GM12872 (cell line): ENCODE measurements around the gene NELFCD.

Experiments used
- TF ChIP-seq, protein P1 (sequence below): IDR thresholded peaks from 3 replicates; pipeline ENCODE4 v1.5.1; 2011; ENCODE audit warnings: low read depth, mild to moderate bottlenecking, low read length, moderate library complexity; ENCODE audit not compliant: insufficient read depth

NELFCD gene

DNA sequence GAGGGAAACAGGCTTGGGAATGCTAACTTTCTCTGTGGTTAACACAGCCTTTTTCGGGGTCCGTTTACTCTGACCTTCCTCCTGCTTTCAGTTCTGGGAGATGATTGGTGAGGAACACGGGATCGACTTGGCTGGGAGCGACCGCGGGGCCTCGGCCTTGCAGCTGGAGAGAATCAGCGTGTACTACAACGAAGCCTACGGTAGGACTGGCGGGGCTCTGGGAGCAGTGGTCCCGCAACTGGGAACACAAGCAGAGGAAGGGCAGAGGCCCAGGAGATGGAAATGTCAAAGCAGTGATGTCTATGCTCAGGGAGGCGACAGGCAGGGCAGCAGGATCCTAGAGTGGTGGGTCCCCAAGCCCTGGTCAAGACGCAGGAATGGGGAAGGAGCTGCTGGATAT is 41.7 kb downstream of the NELFCD start:
- TF ChIP-seq, protein P1, sequence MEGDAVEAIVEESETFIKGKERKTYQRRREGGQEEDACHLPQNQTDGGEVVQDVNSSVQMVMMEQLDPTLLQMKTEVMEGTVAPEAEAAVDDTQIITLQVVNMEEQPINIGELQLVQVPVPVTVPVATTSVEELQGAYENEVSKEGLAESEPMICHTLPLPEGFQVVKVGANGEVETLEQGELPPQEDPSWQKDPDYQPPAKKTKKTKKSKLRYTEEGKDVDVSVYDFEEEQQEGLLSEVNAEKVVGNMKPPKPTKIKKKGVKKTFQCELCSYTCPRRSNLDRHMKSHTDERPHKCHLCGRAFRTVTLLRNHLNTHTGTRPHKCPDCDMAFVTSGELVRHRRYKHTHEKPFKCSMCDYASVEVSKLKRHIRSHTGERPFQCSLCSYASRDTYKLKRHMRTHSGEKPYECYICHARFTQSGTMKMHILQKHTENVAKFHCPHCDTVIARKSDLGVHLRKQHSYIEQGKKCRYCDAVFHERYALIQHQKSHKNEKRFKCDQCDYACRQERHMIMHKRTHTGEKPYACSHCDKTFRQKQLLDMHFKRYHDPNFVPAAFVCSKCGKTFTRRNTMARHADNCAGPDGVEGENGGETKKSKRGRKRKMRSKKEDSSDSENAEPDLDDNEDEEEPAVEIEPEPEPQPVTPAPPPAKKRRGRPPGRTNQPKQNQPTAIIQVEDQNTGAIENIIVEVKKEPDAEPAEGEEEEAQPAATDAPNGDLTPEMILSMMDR = no peak

DNA sequence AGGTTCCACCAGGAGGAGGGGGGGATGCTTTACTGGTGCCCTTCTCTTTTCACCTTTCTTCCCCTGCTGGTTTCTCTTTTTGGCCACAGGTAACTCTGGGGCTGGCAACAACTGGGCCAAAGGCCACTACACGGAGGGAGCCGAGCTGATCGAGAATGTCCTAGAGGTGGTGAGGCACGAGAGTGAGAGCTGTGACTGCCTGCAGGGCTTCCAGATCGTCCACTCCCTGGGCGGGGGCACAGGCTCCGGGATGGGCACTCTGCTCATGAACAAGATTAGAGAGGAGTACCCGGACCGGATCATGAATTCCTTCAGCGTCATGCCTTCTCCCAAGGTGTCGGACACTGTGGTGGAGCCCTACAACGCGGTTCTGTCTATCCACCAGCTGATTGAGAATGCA is 42.6 kb downstream of the NELFCD start:
- TF ChIP-seq, protein P1 = no peak

DNA sequence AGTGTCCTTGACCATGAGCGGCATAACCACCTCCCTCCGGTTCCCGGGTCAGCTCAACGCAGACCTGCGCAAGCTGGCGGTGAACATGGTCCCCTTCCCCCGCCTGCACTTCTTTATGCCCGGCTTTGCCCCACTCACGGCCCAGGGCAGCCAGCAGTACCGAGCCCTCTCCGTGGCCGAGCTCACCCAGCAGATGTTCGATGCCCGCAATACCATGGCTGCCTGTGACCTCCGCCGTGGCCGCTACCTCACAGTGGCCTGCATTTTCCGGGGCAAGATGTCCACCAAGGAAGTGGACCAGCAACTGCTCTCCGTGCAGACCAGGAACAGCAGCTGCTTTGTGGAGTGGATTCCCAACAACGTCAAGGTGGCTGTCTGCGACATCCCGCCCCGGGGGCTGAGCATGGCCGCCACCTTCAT is 43.1 kb downstream of the NELFCD start:
- TF ChIP-seq, protein P1 = no peak

DNA sequence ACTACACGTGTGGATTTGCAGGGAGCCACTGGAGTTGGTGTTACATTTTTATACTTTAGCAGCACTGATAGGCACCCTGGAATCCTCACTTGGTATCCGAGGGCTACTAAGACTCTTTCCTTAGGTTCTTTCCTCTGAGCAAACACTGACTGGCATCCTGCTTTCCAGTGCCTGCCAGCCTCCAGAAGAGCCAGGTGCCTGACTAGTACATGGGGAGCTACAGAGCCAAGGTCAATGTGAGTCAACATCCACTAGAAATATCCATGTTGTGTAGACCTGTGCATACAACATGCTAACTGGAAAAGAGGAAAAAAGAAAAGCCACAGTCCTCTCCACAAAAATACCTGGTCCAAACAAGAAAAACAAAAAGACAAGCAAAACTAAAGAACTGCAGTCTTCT is 44.0 kb downstream of the NELFCD start:
- TF ChIP-seq, protein P1 = no peak

DNA sequence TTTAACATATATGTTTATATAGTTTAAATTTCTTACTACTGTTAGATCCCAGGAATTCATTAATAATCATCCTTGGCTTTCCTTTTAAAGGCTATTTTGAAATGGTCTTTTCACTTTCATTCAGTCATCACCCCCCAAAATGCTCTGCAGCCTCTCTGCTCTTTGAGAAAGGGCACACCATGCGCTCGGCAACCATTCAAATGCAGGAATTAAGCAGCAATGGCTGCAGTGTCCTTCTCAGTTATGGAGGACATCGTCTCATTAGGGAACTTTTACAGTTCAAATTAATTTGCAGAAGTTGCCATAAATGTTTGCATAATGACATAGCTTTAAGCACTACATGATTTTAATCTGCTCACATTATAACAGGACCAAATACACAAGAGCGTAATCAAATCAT is 44.5 kb downstream of the NELFCD start:
- TF ChIP-seq, protein P1 = no peak

DNA sequence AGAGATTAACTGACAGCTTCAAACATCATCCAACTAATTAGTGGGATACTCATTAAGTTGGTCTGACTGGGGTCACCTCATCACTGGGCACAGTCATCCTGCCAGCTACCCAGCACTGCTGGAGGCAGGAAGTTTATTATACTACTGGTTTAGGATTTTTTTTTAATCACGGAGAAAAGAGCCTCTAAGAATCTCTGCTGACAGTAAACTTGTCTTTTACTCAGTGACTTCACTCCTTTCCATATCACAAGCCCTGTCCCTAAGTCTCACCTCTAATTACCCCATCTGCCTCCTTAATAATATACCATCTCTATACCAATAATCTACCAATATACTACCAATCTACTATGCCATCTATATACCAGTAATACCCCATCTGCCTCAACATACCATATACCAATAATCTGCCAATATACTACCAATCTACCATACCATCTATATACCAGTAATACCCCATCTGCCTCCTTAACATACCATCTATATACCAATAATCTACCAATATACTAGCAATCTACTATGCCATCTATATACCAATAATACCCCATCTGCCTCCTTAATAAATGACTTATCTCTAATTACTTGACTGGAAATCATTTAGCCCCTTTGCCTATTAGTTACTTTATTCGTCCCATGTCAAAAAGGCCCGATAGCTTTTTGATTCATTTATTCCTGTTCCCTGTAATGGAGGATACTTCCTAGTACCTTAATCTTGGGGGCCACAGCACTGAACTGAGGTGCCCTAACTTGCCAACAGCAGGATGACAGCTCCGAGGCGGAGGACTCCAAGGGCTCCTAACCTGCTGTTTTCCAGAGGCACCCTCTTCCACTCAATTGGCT is 46.1 kb downstream of the NELFCD start:
- TF ChIP-seq, protein P1 = no peak

DNA sequence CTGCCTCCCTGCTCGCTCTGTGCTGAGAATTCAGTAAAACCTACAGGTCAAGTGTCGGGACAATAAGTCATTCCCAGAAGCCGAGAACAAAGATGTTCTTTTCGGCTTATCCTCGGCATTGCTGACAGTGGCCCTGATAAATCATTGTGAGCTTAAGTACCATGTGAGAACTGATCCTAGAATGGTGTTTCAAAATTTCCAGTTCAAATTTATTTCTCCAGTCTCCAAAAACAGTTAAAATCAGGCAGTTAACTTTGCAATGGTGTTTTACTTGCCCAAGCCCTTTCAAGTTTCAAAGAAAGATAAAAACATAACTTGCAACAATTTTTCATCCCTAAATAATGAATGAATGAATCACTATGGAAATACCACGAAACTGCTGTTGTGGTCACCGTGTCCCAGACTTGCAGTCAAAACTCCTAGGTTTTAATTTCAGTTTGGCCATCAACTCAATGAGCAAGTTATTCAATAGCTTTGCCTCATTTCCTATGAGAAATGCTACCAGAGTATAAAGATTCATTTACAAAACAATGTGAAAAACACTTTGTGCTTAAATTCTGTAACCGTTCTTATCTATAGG is 46.8 kb downstream of the NELFCD start:
- TF ChIP-seq, protein P1 = no peak
